Upper lobe of left lung (tissue), 4 donors: Measurements from ENCODE around the gene GRK2.

Source experiments
- CTCF ChIP-seq, 6 experiments: fragments of 450-650 bp in 4 of 6; fragments of 200-600 bp in 2 of 6; sonication (generic) in 2 of 6; IDR thresholded peaks; one replicate each; pipeline ENCODE4 v1.5.1; 2016 to 2019; ENCODE audit warnings: antibody characterized with exemption in 6 of 6
- POLR2A ChIP-seq, 4 donors: fragments of 450-650 bp; IDR thresholded peaks; one replicate each; pipeline ENCODE4 v1.5.1; 2016 to 2017; ENCODE audit warnings: antibody characterized with exemption in 4 of 4, mild to moderate bottlenecking in 2 of 4
- POLR2AphosphoS5 ChIP-seq, 2 donors: sonication (generic); formaldehyde crosslinking; IDR thresholded peaks; one replicate each; pipeline ENCODE4 v1.5.1; 2017; ENCODE audit warnings: antibody characterized with exemption in 2 of 2

GRCh38 chr11:67251841-67252240, 14.4 kb upstream of the GRK2 start:
- TF ChIP-seq CTCF (IDR thresholded peaks at IDR 0.05), result no peak
- no peak for TF ChIP-seq POLR2A (IDR thresholded peaks at IDR 0.05)
- TF ChIP-seq POLR2AphosphoS5 (IDR thresholded peaks at IDR 0.05), result no peak
